ENCODE results near the gene PRPF8. TPM values are rescaled to one million over a fixed set of nuclear protein-coding genes. Genes with fewer than 3 reads are reported as not detected.

The PRPF8 gene
- total and polyA plus RNA-seq, 2 of the 8 experiments (the other 6 are each of a cell fraction or from before 2014, with no cell fraction given) = 329 to 337 TPM

GRCh38 chr17:1626333-1626732 lies 58.3 kb downstream of the PRPF8 start (continued):
- TF ChIP-seq, protein P1, sequence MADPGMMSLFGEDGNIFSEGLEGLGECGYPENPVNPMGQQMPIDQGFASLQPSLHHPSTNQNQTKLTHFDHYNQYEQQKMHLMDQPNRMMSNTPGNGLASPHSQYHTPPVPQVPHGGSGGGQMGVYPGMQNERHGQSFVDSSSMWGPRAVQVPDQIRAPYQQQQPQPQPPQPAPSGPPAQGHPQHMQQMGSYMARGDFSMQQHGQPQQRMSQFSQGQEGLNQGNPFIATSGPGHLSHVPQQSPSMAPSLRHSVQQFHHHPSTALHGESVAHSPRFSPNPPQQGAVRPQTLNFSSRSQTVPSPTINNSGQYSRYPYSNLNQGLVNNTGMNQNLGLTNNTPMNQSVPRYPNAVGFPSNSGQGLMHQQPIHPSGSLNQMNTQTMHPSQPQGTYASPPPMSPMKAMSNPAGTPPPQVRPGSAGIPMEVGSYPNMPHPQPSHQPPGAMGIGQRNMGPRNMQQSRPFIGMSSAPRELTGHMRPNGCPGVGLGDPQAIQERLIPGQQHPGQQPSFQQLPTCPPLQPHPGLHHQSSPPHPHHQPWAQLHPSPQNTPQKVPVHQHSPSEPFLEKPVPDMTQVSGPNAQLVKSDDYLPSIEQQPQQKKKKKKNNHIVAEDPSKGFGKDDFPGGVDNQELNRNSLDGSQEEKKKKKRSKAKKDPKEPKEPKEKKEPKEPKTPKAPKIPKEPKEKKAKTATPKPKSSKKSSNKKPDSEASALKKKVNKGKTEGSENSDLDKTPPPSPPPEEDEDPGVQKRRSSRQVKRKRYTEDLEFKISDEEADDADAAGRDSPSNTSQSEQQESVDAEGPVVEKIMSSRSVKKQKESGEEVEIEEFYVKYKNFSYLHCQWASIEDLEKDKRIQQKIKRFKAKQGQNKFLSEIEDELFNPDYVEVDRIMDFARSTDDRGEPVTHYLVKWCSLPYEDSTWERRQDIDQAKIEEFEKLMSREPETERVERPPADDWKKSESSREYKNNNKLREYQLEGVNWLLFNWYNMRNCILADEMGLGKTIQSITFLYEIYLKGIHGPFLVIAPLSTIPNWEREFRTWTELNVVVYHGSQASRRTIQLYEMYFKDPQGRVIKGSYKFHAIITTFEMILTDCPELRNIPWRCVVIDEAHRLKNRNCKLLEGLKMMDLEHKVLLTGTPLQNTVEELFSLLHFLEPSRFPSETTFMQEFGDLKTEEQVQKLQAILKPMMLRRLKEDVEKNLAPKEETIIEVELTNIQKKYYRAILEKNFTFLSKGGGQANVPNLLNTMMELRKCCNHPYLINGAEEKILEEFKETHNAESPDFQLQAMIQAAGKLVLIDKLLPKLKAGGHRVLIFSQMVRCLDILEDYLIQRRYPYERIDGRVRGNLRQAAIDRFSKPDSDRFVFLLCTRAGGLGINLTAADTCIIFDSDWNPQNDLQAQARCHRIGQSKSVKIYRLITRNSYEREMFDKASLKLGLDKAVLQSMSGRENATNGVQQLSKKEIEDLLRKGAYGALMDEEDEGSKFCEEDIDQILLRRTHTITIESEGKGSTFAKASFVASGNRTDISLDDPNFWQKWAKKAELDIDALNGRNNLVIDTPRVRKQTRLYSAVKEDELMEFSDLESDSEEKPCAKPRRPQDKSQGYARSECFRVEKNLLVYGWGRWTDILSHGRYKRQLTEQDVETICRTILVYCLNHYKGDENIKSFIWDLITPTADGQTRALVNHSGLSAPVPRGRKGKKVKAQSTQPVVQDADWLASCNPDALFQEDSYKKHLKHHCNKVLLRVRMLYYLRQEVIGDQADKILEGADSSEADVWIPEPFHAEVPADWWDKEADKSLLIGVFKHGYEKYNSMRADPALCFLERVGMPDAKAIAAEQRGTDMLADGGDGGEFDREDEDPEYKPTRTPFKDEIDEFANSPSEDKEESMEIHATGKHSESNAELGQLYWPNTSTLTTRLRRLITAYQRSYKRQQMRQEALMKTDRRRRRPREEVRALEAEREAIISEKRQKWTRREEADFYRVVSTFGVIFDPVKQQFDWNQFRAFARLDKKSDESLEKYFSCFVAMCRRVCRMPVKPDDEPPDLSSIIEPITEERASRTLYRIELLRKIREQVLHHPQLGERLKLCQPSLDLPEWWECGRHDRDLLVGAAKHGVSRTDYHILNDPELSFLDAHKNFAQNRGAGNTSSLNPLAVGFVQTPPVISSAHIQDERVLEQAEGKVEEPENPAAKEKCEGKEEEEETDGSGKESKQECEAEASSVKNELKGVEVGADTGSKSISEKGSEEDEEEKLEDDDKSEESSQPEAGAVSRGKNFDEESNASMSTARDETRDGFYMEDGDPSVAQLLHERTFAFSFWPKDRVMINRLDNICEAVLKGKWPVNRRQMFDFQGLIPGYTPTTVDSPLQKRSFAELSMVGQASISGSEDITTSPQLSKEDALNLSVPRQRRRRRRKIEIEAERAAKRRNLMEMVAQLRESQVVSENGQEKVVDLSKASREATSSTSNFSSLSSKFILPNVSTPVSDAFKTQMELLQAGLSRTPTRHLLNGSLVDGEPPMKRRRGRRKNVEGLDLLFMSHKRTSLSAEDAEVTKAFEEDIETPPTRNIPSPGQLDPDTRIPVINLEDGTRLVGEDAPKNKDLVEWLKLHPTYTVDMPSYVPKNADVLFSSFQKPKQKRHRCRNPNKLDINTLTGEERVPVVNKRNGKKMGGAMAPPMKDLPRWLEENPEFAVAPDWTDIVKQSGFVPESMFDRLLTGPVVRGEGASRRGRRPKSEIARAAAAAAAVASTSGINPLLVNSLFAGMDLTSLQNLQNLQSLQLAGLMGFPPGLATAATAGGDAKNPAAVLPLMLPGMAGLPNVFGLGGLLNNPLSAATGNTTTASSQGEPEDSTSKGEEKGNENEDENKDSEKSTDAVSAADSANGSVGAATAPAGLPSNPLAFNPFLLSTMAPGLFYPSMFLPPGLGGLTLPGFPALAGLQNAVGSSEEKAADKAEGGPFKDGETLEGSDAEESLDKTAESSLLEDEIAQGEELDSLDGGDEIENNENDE (IDR thresholded peaks at IDR 0.05; ENCODE audit: insufficient replicate concordance, low read length) = no peak
- no peak for TF ChIP-seq YY1 (IDR thresholded peaks at IDR 0.05; ENCODE audit: low read depth, low read length)
- no peak for TF ChIP-seq USF2 (IDR thresholded peaks at IDR 0.05; ENCODE audit: low read length)
- TF ChIP-seq RXRA (IDR thresholded peaks at IDR 0.05; ENCODE audit: insufficient read depth, low read depth, low read length) = no peak
- no peak for TF ChIP-seq TEAD4 (IDR thresholded peaks at IDR 0.05; ENCODE audit: low read depth, low read length)
